ENCODE measurements around the gene TMEM167B.
"Not testable (repeated sequence)": the region's sequence is repeated elsewhere in the genome, so short reads cannot be mapped to it uniquely, and the experiment has no call there.

TMEM167B gene

GRCh38 chr1:109090196-109091077, at the start of gene TMEM167B:
Gene TMEM167B, plus strand, starts transcription at chr1:109090764. Its CDS starts 109 bp downstream, at chr1:109090873.
- peak; percentile 62 for DNase-seq

- DNase-seq: no peak
Observed at GRCh38 chr1:109040989-109041620, 49.5 kb upstream of the TMEM167B start.

GRCh38 chr1:109041621-109042468, 48.7 kb upstream of the TMEM167B start, which contains the start of gene WDR47:
Gene WDR47, minus strand, starts transcription at chr1:109042102. Its CDS starts 18,590 bp downstream, at chr1:109023512.
- peak; percentile 40 for DNase-seq

GRCh38 chr1:109045595-109045994, 45.0 kb upstream of the TMEM167B start:
- DNase-seq: no peak

GRCh38 chr1:109046671-109047070, 43.9 kb upstream of the TMEM167B start:
- DNase-seq: no peak

- DNase-seq: no peak
Observed at GRCh38 chr1:109047339-109047738, 43.2 kb upstream of the TMEM167B start.

- no peak for DNase-seq
Observed at GRCh38 chr1:109048335-109048734, 42.2 kb upstream of the TMEM167B start.

GRCh38 chr1:109050228-109050995, 40.2 kb upstream of the TMEM167B start:
- DNase-seq: no peak

GRCh38 chr1:109052145-109052544, 38.4 kb upstream of the TMEM167B start:
- not testable (repeated sequence) for DNase-seq

- no peak for DNase-seq
Observed at GRCh38 chr1:109056064-109056463, 34.5 kb upstream of the TMEM167B start.

- DNase-seq: no peak
Observed at GRCh38 chr1:109059026-109059425, 31.5 kb upstream of the TMEM167B start.

- DNase-seq: no peak
Observed at GRCh38 chr1:109060707-109061106, 29.9 kb upstream of the TMEM167B start.

- DNase-seq: no peak
Observed at GRCh38 chr1:109061183-109061582, 29.4 kb upstream of the TMEM167B start.

- DNase-seq: no peak
Observed at GRCh38 chr1:109065137-109065536, 25.4 kb upstream of the TMEM167B start.

- DNase-seq: no peak
Observed at GRCh38 chr1:109067883-109068282, 22.7 kb upstream of the TMEM167B start.

- no peak for DNase-seq
Observed at GRCh38 chr1:109069294-109069693, 21.3 kb upstream of the TMEM167B start.

GRCh38 chr1:109075531-109076490, 14.8 kb upstream of the TMEM167B start, which contains the start of gene TAF13:
Gene TAF13, minus strand, starts transcription at chr1:109076003. Its CDS starts 56 bp downstream, at chr1:109075947.
- DNase-seq: peak; percentile 75

GRCh38 chr1:109078317-109078716, 12.2 kb upstream of the TMEM167B start:
- DNase-seq: no peak

GRCh38 chr1:109079240-109079622, 11.3 kb upstream of the TMEM167B start:
- no peak for DNase-seq

- no peak for DNase-seq
Observed at GRCh38 chr1:109080441-109081082, 10.0 kb upstream of the TMEM167B start.
